A673 (cell line): ENCODE measurements around the gene INPP4B.

Experiments used
- EZH2 ChIP-seq: fragments of 200-600 bp; sonication (generic); IDR thresholded peaks from 2 replicates; pipeline ENCODE4 v1.6.1; 2017; ENCODE audit warnings: borderline replicate concordance, low read depth, mild to moderate bottlenecking, mixed read lengths, antibody characterized with exemption, low read length; ENCODE audit not compliant: poor library complexity, severe bottlenecking
- TF ChIP-seq, protein P1 (sequence below): fragments of 300-800, 200-600 bp; sonication (generic); conservative IDR thresholded peaks from 2 replicates; pipeline ENCODE4 v1.5.1; 2017; ENCODE audit warnings: low read depth, mild to moderate bottlenecking, antibody characterized with exemption, low read length, moderate library complexity, mixed read lengths

DNA sequence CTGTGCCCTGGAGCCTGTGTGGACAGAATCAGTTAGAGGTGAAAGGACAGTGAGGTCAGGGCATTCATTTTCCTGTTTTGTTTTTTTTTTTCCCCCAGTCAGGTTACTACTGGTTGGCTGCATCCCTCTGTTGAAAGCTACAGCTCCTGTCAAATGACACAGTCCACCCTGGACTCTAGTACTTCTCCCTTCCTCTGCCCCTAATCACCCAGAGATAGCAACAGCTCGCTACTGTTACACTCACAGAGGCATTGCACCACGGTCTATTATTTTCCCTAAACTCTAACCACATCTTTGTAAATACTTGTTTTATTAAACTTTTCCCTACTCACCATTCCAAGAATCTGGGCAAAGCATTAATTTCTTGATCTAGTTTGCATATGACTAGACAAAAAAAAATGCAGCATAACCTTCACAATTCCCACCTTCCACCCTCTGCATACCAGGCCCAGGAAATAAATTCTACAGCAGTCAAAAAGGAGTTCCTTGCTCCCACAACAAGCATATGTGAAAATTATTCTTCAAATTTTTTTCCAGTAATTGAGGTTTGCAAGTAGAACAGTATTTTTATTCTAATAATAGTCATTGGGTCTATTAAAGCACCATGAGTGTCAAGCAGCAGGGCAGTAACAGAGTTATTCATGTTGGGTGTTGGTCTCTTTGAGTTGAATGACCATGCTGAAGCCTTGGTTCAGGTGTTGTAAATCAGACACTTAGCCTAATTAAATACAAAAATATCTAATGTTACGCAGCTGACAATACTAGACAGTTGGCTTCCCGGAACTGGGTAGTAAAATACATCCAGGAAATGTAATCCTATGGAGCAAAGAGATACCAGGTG is 329.2 kb downstream of the INPP4B start:
- TF ChIP-seq, protein P1, sequence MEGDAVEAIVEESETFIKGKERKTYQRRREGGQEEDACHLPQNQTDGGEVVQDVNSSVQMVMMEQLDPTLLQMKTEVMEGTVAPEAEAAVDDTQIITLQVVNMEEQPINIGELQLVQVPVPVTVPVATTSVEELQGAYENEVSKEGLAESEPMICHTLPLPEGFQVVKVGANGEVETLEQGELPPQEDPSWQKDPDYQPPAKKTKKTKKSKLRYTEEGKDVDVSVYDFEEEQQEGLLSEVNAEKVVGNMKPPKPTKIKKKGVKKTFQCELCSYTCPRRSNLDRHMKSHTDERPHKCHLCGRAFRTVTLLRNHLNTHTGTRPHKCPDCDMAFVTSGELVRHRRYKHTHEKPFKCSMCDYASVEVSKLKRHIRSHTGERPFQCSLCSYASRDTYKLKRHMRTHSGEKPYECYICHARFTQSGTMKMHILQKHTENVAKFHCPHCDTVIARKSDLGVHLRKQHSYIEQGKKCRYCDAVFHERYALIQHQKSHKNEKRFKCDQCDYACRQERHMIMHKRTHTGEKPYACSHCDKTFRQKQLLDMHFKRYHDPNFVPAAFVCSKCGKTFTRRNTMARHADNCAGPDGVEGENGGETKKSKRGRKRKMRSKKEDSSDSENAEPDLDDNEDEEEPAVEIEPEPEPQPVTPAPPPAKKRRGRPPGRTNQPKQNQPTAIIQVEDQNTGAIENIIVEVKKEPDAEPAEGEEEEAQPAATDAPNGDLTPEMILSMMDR, result no peak
- no peak for TF ChIP-seq EZH2
